MM.1S (cell line): ENCODE results near the gene DAD1.

Experiments used
- CTCF ChIP-seq: fragments of 300-600 bp; sonication (generic); IDR thresholded peaks from 2 replicates; pipeline ENCODE4 v1.5.1; 2016; ENCODE audit warnings: antibody characterized with exemption, low read length, mixed read lengths
- EZH2 ChIP-seq: fragments of 300-600 bp; sonication (generic); optimal IDR thresholded peaks from 2 replicates; pipeline ENCODE3; 2017; ENCODE audit warnings: low read depth, mild to moderate bottlenecking, antibody characterized with exemption, low read length, mixed read lengths
- EZH2phosphoT487 ChIP-seq: fragments of 300-600 bp; sonication (generic); IDR thresholded peaks from 2 replicates; pipeline ENCODE4 v1.6.1; 2018; ENCODE audit warnings: antibody characterized with exemption, low read length

- TF ChIP-seq CTCF, result no peak
- no peak for TF ChIP-seq EZH2
- TF ChIP-seq EZH2phosphoT487, result no peak
Observed at GRCh38 chr14:22588526-22589095, 413 bp downstream of the DAD1 start.
